ENCODE data around the gene JADE2.

Gene JADE2

GRCh38 chr5:134568761-134569695 lies 43.6 kb downstream of the JADE2 start:
- no peak for DNase-seq (ENCODE audit: low read depth in 2 of 2, low spot score in 1 of 2)

- no peak for DNase-seq (ENCODE audit: low read depth in 2 of 2, low spot score in 1 of 2)
Observed at GRCh38 chr5:134569758-134570364, 44.4 kb downstream of the JADE2 start.

GRCh38 chr5:134570365-134570758 lies 44.9 kb downstream of the JADE2 start:
- no peak for DNase-seq (ENCODE audit: low read depth in 2 of 2, low spot score in 1 of 2)

- no peak for DNase-seq (ENCODE audit: low read depth in 2 of 2, low spot score in 1 of 2)
Observed at GRCh38 chr5:134570886-134571285, 45.4 kb downstream of the JADE2 start.

GRCh38 chr5:134571693-134572405 lies 46.4 kb downstream of the JADE2 start:
- DNase-seq (ENCODE audit: low read depth in 2 of 2, low spot score in 1 of 2) = no peak

GRCh38 chr5:134572811-134573210 lies 47.3 kb downstream of the JADE2 start:
- DNase-seq (ENCODE audit: low read depth in 2 of 2, low spot score in 1 of 2) = no peak

- no peak for DNase-seq (ENCODE audit: low read depth in 2 of 2, low spot score in 1 of 2)
Observed at GRCh38 chr5:134574521-134574920, 49.1 kb downstream of the JADE2 start.

- no peak for DNase-seq (ENCODE audit: low read depth in 2 of 2, low spot score in 1 of 2)
Observed at GRCh38 chr5:134575316-134575715, 49.8 kb downstream of the JADE2 start.

GRCh38 chr5:134576386-134577021 lies 51.0 kb downstream of the JADE2 start:
- DNase-seq (ENCODE audit: low read depth in 2 of 2, low spot score in 1 of 2) = no peak

- DNase-seq (ENCODE audit: low read depth in 2 of 2, low spot score in 1 of 2) = no peak
Observed at GRCh38 chr5:134577022-134577795, 51.7 kb downstream of the JADE2 start.

- DNase-seq (ENCODE audit: low read depth in 2 of 2, low spot score in 1 of 2) = peak; percentile 55 to 60
Observed at GRCh38 chr5:134577796-134578577, 52.5 kb downstream of the JADE2 start.

GRCh38 chr5:134578578-134579283 lies 53.3 kb downstream of the JADE2 start:
- DNase-seq (ENCODE audit: low read depth in 2 of 2, low spot score in 1 of 2) = no peak

- DNase-seq (ENCODE audit: low read depth in 2 of 2, low spot score in 1 of 2) = no peak
Observed at GRCh38 chr5:134579284-134579771, 53.9 kb downstream of the JADE2 start.

- no peak for DNase-seq (ENCODE audit: low read depth in 2 of 2, low spot score in 1 of 2)
Observed at GRCh38 chr5:134580001-134580460, 54.6 kb downstream of the JADE2 start.

GRCh38 chr5:134581241-134581981 lies 55.9 kb downstream of the JADE2 start:
- DNase-seq (ENCODE audit: low read depth in 2 of 2, low spot score in 1 of 2) = no peak

- no peak for DNase-seq (ENCODE audit: low read depth in 2 of 2, low spot score in 1 of 2)
Observed at GRCh38 chr5:134582281-134582680, 56.8 kb downstream of the JADE2 start.

- DNase-seq (ENCODE audit: low read depth in 2 of 2, low spot score in 1 of 2) = no peak
Observed at GRCh38 chr5:134582941-134583340, 57.5 kb downstream of the JADE2 start.

GRCh38 chr5:134583766-134584165 lies 58.3 kb downstream of the JADE2 start:
- no peak for DNase-seq (ENCODE audit: low read depth in 2 of 2, low spot score in 1 of 2)

Measured in stimulated activated CD8-positive, alpha-beta memory T cell treated with anti-CD3 and anti-CD28 coated beads, Interleukin-4, amount 100 ng/mL, for 1 hour (primary cell).